Endothelial cell of coronary artery (primary cell): ENCODE data around the gene MLC1. TPM values are rescaled to one million over a fixed set of nuclear protein-coding genes. Genes with fewer than 3 reads are reported as not detected.

ENCODE experiments used
- total RNA-seq: library from RNA; depleted of rRNA; stranded (reverse); fragments of >200 nt; gene quantifications from 2 replicates; pipeline ENCODE4 v1.2.3, GENCODE V29; 2014

Gene MLC1
- 0.09 TPM in 1 of 2 replicates, not detected in the other for total RNA-seq

DNA sequence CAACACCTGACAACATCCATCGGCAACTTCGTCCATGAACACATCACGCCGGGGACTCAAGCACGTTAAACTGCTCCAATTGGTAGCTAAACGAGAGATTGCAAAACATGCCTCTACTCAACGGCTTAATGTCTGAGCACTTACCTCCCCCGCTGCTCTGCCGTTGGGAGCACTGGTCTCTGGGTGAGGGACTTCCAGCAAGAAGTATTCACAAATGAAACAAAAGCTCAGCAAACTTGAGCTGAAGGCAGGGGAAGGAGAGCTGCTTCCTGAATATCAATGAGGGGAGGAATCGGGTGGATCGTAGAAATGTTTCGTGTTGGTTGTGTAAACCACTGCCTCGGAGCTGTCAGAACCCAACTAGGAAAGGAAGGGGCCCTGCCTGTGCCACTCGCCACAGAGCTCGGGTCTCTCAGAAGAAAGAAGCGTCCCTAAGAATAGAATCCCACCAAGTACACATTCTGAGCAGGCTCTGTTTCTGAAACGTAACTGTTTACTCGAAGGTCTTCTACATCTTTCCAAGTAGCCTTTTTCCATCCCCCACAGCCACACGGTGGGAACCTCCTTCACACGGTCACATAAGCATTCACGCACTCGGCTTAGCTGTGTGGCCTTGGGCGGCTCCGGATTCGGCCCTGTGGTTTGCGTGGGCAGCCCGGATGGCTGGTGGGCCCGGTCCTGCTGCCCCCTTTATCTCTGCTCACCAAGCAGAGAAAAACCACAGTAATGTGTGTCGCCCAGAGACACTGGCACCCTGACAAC, at the start of gene MLC1:
Gene MLC1, minus strand, starts transcription at position 216 of the 762 bp plus-strand sequence. CDS start 524 bp downstream, outside the sequence.

DNA sequence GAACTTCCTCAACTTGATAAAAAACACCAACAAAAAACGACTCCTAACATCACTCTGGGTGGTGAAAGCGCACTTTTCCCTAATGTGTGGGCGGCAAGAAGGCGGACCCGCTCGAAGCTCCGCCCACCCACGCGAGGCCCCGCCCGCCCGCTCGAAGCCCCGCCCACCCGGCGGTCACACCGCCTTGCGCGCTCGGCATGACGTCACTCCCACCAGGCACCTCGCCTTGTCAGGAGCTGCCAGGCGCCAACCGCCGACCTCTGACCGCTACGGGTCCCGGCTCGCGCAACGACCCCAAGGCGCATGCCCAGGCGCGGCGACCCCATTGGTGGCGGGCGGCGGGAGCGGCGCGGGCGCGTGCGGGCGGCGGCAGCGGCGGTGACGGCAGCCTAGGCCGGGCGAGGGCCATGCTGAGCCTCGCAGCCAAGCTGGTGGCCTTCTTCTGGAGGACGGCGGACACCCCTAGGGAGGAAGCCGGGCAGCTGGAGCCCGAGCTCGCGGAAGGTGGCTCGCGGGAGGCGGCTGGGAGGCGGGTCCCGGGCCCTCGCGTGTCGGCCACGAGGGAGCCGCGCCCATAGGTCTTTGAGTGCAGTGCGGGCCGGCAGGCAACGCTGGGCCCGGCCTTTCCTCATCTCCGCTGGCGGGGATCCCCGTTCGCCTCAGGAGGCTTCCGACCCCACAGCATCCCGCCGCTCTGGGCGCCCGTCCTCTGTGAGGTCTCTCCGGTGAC, 4.6 kb upstream of the MLC1 start, which contains the start of gene MOV10L1:
Gene MOV10L1, plus strand, starts transcription at position 325 of the 730 bp plus-strand sequence. Its CDS starts 83 bp downstream, at position 408.

DNA sequence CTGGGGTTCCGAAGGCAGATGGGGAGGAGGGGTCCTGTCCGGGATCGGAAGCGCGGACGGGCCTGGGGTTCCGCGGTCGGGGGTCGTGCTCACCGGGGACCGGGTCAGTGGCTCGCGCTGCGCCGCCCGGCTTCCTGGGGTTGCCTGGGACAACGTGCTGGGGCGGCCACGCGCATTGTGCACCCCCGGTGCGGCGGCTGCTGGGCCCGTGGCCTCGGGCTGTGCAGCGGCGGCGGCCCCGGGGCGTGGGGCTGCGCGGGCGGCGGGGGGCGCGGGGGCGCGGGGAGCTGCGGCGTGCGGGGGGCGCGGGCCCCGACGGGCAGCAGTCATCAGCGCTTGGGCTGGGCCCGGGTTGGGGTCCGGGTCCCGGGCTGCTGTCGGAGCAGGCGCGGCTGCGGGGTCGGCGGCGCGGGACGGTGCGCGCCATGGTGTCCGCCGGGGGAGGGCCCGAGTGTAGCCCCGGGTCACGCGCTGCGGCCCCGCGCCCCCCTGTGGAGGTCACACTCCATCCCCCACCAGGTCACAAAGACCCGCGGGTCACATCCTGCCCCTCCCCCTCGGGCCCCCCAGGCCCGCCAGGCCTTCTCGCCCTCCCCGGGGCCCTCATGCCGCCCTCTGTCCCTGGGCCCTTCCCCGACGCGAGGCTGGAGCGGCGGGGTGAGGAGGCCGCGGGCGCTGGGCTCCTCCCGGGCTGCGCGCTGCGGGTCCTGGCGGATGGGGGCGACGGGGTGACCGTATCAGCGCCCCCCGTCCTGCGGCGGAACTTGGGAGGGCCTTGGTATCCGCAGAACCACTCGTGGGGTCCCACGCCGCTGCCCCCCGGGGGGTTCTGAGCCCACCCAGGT, 26.9 kb downstream of the MLC1 start, which contains the start of gene TTLL8:
Gene TTLL8, minus strand, starts transcription at position 238 of the 845 bp plus-strand sequence.

DNA sequence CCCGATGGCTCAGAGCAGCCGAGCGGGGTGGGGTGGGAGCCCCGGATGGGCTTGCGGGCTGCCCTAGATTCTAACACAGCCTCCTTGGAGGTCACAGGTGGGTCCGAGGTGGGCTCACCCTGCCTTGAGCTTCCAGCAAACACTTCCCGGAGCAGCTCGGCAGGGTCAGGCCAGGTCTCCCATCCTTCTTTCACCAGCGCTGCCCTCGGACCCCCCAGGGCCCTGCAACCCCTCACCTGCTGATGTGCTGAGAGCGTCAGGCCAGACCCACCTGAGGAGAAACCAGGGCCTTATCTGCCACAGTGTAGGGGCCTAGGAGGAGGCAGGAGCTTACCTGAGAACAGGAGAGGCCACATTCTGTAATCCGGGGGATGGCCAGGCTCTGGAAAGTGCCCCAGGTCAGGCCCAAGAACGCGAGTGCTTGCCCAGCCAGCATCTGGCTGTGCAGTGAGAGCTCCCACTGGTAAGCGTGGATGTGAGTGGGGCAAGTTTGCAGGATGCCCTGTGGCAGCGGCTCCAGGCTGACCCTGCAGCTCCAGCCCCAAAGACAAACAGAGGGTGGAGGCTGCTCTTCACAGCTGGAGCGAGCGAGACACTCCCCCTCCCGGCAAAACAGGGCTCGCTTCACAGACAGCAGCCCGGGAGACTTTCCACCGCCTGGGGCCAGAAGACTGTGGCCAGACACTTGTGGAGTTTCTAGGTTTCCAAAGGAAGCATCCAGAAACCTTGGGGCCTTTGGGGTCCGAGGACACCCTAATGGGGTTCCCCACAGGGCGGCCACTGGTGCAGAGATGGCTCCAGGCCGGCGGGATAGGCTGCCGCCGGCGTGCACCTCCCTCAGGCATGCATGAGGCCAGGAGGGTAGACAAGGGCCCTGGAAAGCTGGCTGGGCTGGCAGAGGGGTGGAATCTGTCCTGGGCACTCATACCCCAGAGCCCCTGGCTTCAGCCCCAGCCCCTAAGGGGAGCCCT, 72.7 kb downstream of the MLC1 start, which contains the start of gene IL17REL:
Gene IL17REL, minus strand, starts transcription at position 555 of the 971 bp plus-strand sequence. Its CDS starts 119 bp downstream, at position 436.

Other genes with a start within 250 kb of the MLC1 start
- gene ZBED4, start 231.6 kb downstream of the MLC1 start, total RNA-seq = 13.6 and 15.2 TPM in 2 replicates
- gene ALG12, start 167.0 kb downstream of the MLC1 start, total RNA-seq = 11.0 and 12.0 TPM in 2 replicates
- gene CRELD2, start 166.8 kb downstream of the MLC1 start, total RNA-seq = 53.1 and 58.7 TPM in 2 replicates
- 77.6 and 133 TPM in 2 replicates for gene PIM3, start 124.7 kb downstream of the MLC1 start, total RNA-seq
- under 0.01 TPM in 1 of 2 replicates, not detected in the other for gene IL17REL, start 72.7 kb downstream of the MLC1 start, total RNA-seq
- gene TTLL8, start 27.1 kb downstream of the MLC1 start, total RNA-seq = not detected in 2 replicates
- 17.9 and 20.4 TPM in 2 replicates for gene MOV10L1, start 4.6 kb upstream of the MLC1 start, total RNA-seq
- 0.75 and 0.99 TPM in 2 replicates for gene PANX2, start 85.3 kb upstream of the MLC1 start, total RNA-seq
- 27.8 and 32.8 TPM in 2 replicates for gene TRABD, start 100.5 kb upstream of the MLC1 start, total RNA-seq
- 26.4 and 29.7 TPM in 2 replicates for gene SELENOO, start 115.6 kb upstream of the MLC1 start, total RNA-seq
- 20.6 and 33.6 TPM in 2 replicates for gene TUBGCP6, start 159.6 kb upstream of the MLC1 start, total RNA-seq
- 12.9 and 20.6 TPM in 2 replicates for gene HDAC10, start 165.8 kb upstream of the MLC1 start, total RNA-seq
- 50.2 and 57.4 TPM in 2 replicates for gene MAPK12, start 176.3 kb upstream of the MLC1 start, total RNA-seq
- 17.5 and 22.9 TPM in 2 replicates for gene MAPK11, start 185.0 kb upstream of the MLC1 start, total RNA-seq
- 68.2 and 132 TPM in 2 replicates for gene PLXNB2, start 222.2 kb upstream of the MLC1 start, total RNA-seq
- gene DENND6B, start 241.6 kb upstream of the MLC1 start, total RNA-seq = 0.72 and 1.5 TPM in 2 replicates